Ascending aorta (tissue), 2 donors: Measurements from ENCODE around the gene CEACAM19. TPM values are rescaled to one million over a fixed set of nuclear protein-coding genes. Genes with fewer than 3 reads are reported as not detected.
"Not testable (repeated sequence)": the region's sequence is repeated elsewhere in the genome, so short reads cannot be mapped to it uniquely, and the experiment has no call there.

Source experiments
- DNase-seq, 2 donors: peaks; one replicate each; pipeline ENCODE4 v3.0.0-alpha.2; 2019; ENCODE audit warnings: low spot score in 2 of 2
- H3K27ac ChIP-seq, 2 donors: fragments of 200-600 bp; sonication (generic); one replicate each; pipeline ENCODE4 v1.5.1; 2016 to 2017; ENCODE audit warnings: mild to moderate bottlenecking in 1 of 2
- H3K27me3 ChIP-seq: fragments of 200-600 bp; sonication (generic); one replicate; pipeline ENCODE4 v1.5.1; 2017
- H3K36me3 ChIP-seq, 2 donors: fragments of 200-600 bp; sonication (generic); one replicate each; pipeline ENCODE4 v1.5.1; 2016
- H3K4me1 ChIP-seq, 2 donors: fragments of 200-600 bp; sonication (generic); one replicate each; pipeline ENCODE4 v1.5.1; 2016 to 2017; ENCODE audit warnings: mild to moderate bottlenecking in 1 of 2
- H3K4me3 ChIP-seq, 2 donors: fragments of 200-600 bp; sonication (generic); one replicate each; pipeline ENCODE4 v1.5.1; 2016 to 2017; ENCODE audit warnings: mild to moderate bottlenecking in 1 of 2
- H3K9me3 ChIP-seq, 2 donors: fragments of 200-600 bp; sonication (generic); one replicate each; pipeline ENCODE4 v1.5.1; 2016
- CTCF ChIP-seq, 3 experiments: fragments of 200-600 bp in 2 of 3; fragments of 450-650 bp in 1 of 3; sonication (generic) in 2 of 3; IDR thresholded peaks; one replicate each; pipeline ENCODE4 v1.5.1; 2016 to 2019; ENCODE audit warnings: antibody characterized with exemption in 3 of 3, mild to moderate bottlenecking in 1 of 3, moderate library complexity in 1 of 3
- intact Hi-C: fragments of 100-400 bp; cut with DNase I; formaldehyde crosslinking; loops from one replicate; pipeline ENCODE4 v1.15.1; 2023
- total RNA-seq: library from RNA; depleted of rRNA; stranded (reverse); fragments of >200 nt; gene quantifications from one replicate; pipeline ENCODE4 v1.1.0, GENCODE V29; 2016

Gene CEACAM19, protein sequence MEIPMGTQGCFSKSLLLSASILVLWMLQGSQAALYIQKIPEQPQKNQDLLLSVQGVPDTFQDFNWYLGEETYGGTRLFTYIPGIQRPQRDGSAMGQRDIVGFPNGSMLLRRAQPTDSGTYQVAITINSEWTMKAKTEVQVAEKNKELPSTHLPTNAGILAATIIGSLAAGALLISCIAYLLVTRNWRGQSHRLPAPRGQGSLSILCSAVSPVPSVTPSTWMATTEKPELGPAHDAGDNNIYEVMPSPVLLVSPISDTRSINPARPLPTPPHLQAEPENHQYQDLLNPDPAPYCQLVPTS
- 6.3 TPM for total RNA-seq

DNA sequence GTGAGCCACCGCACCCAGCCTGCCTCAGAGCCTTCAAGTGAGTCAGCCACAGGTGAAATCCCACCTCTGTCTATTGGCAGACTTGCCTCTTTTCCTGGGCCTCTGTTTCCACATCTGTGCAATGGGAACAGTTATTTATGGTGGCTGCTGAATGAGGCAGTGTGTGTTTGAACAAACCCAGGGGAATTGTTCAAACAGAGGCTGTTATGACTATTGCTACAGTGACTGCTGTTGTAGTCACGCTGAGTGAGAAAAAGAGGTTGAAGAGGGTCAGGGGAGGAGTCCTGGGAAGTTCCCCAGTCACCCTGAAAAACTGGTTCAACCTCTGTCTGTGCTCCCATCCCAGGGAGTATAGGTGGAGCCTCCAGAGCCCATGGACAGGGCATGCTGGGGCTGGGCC lies at the start of gene CEACAM19:
TSS of gene CEACAM19 (plus strand) at position 83 of the 400 bp plus-strand sequence. CDS start 450 bp downstream, outside the sequence.
- no peak for DNase-seq
- intact Hi-C loops = no loop called here
- TF ChIP-seq CTCF (IDR thresholded peaks at IDR 0.05) = no peak
- H3K27me3 ChIP-seq = no peaks in the 10 kb centered on the region
- H3K4me1 ChIP-seq = no peaks in the 10 kb centered on the region
- no peaks in the 10 kb centered on the region for H3K9me3 ChIP-seq
- H3K4me3 ChIP-seq = no peak within 1 kb of the TSS
- peaks cover 0 to 4% of the 10 kb centered on the region in 2 donors for H3K36me3 ChIP-seq
- no peak within 1 kb of the TSS for H3K27ac ChIP-seq

DNA sequence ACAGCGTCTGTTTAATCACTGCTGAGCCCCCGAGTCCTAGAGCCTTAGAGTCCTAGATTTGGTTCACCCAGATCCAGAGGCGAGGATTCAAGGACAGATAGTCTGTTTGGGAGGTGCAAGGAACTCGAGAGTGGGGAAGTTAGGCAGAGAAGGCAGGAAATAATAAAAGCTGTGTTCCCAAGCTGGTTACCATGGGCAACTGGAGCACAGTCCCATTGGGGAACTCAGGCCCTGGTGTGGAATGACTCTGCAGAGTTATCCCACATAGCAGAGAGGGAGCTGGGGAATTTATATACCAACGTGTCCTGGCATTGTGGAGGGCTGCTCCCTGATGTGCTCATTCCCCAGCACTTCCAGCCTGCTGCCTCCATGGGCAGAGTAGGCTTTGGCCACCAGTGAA lies 48.2 kb upstream of the CEACAM19 start:
- Histone ChIP-seq H3K36me3 (no peaks in the 10 kb centered on the region), H3K9me3 (no peaks in the 10 kb centered on the region), H3K4me1 (peaks cover 0 to 3% of the 10 kb centered on the region in 2 donors), H3K27me3 (no peaks in the 10 kb centered on the region), H3K4me3 (no peak overlapping the region), H3K27ac (no peak overlapping the region)
- no peak for DNase-seq
- intact Hi-C loops = no loop called here
- TF ChIP-seq CTCF (IDR thresholded peaks at IDR 0.05) = no peak

- H3K36me3 ChIP-seq = no peaks in the 10 kb centered on the region
- no peak for DNase-seq
- no peak overlapping the region for H3K4me3 ChIP-seq
- no peaks in the 10 kb centered on the region for H3K9me3 ChIP-seq
- intact Hi-C loops = no loop called here
- H3K27ac ChIP-seq = no peak overlapping the region
- TF ChIP-seq CTCF (IDR thresholded peaks at IDR 0.05) = no peak
- H3K27me3 ChIP-seq = no peaks in the 10 kb centered on the region
- peaks cover 0 to 3% of the 10 kb centered on the region in 2 donors for H3K4me1 ChIP-seq
Observed at GRCh38 chr19:44623626-44624025, 47.7 kb upstream of the CEACAM19 start.

GRCh38 chr19:44624840-44625354 lies 46.4 kb upstream of the CEACAM19 start:
- H3K4me1 ChIP-seq = peaks cover 0 to 3% of the 10 kb centered on the region in 2 donors
- DNase-seq = no peak
- H3K36me3 ChIP-seq = no peaks in the 10 kb centered on the region
- no peak overlapping the region for H3K4me3 ChIP-seq
- H3K27me3 ChIP-seq = no peaks in the 10 kb centered on the region
- H3K9me3 ChIP-seq = no peaks in the 10 kb centered on the region
- TF ChIP-seq CTCF (IDR thresholded peaks at IDR 0.05) = no peak
- intact Hi-C loops = no loop called here
- no peak overlapping the region for H3K27ac ChIP-seq

GRCh38 chr19:44625637-44626036 lies 45.6 kb upstream of the CEACAM19 start:
- H3K4me3 ChIP-seq, H3K4me1 ChIP-seq, H3K27ac ChIP-seq, H3K36me3 ChIP-seq, intact Hi-C loops, DNase-seq, H3K9me3 ChIP-seq, H3K27me3 ChIP-seq: not testable (repeated sequence)

GRCh38 chr19:44626048-44626624 lies 45.1 kb upstream of the CEACAM19 start:
- Histone ChIP-seq H3K4me3 (no peak overlapping the region), H3K4me1 (peaks cover 0 to 3% of the 10 kb centered on the region in 2 donors), H3K27me3 (no peaks in the 10 kb centered on the region), H3K9me3 (no peaks in the 10 kb centered on the region), H3K27ac (no peak overlapping the region), H3K36me3 (no peaks in the 10 kb centered on the region)
- no peak for TF ChIP-seq CTCF (IDR thresholded peaks at IDR 0.05)
- intact Hi-C loops = no loop called here
- no peak for DNase-seq
